HG02623 (cell line): ENCODE measurements around the gene COA7.

ENCODE experiments used
- ATAC-seq: cut with Tn5 transposase; IDR thresholded peaks from one replicate; pipeline ENCODE4 v1.9.1; 2021; ENCODE audit warnings: moderate library complexity; ENCODE audit not compliant: unreplicated experiment

The COA7 gene

DNA sequence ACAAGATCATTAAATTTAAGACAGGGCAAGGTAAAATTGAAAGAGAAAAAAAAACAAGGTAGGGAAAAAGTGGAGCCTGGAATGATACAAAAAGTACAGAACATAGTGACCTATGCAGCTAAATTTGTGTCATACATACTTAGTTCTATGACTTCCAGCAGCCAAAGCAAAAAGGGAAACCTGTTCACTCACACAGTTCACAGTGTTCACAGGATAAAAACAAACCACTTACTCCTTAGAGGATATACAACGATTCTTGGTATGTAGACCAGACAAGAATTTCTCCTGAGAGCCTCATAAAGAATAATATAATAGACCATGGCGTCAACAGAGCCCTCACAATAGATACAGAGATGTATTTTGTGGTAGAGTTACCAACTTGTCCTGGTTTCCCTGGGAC lies 27.5 kb downstream of the COA7 start:
- no peak for ATAC-seq

DNA sequence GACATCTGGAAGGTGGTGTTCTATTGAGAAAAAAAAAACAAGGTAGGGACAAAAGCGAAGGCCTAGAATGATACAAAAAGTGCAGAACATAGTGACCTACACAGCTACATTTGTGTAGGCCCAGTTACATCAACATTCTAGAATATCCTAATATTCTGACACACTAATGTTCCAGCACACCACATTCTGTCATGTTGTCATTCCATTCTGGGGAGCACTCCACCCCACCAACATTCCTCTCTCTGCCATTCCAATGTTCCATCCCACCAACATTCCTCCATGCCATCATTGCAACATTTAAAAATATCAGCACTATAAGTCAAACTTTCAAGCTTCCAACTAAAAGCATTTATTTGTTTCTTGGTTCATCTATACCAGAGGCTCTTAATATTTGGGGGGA lies 28.5 kb downstream of the COA7 start:
- no peak for ATAC-seq

DNA sequence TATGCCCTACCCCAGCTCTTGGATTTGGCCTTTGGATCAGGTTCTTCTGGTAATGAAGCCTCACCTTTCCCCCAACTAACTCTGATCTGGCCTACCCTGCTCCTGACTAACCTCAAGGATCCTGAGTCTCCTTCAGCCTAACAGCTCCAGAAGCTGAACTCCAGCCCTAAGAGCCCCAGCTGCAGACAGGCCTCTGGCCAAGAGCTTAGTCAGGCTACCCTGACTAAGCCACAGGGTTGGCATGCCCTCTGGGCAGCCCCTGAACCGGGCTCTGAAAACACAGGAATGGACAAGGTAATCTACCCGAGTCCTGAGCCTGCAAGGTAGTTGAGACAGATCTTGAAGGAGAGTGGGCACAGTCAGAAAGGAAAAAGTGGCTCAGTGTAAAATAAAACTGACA lies 29.4 kb downstream of the COA7 start:
- ATAC-seq: no peak

DNA sequence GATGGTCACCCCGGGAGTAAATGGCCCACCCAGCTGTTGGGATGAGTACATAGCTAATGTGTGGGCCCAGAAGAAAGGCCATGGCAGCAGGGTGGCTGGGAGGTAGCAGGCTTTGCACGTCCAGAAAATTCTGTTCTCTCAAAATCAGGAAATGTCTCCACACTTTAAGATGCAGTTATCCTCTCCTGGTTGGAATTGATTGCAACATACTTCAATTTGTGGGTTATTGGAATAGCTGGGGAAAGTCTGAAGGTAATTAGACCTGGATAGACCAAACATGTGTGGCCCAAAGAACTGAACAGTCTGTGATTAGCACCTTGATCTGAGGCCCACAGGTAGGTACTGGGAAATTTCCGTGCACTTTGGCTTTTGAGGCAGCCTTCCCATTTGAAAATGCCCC lies 30.2 kb downstream of the COA7 start:
- ATAC-seq: no peak

DNA sequence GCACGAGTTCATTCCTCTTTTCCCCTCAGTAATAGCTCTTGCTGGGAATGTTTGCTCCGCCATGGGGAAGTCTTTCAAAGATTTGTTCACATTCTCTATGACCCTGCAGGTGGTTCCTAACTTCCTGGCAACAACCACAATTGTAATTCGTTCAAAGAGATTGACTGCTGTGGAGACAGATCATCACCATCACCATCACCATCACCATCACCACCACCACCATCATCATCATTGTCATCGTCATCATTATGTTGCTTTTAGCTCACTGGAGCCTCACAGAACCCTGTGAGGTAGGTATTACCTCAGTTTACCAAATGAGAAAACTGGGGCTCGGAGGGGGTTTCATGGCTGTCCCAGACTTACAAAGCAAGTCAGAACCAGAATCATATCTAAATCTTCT lies 30.9 kb downstream of the COA7 start:
- no peak for ATAC-seq

- ATAC-seq: no peak
Measured at GRCh38 chr1:52665006-52665941, 32.9 kb downstream of the COA7 start.

DNA sequence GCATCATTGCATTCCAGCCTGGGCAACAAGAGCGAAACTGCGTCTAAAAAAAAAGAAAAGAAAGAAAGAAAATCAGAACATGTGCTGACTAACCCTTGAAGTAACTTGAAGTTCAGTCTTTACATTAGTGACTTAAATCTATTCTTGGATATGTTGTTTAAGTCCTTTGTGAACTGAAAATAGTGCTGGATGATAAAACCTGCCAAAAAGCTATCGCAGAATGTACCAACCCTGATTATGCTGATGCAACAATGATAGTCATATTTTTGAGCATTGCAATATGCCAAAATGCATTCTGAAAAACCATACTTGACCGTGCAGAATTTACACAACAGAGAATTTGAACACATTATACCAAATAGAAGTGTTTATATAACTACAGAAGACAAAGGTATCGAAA lies 34.4 kb downstream of the COA7 start:
- no peak for ATAC-seq

- ATAC-seq: no peak
Measured at GRCh38 chr1:52662645-52663313, 35.4 kb downstream of the COA7 start.

GRCh38 chr1:52660807-52661206 lies 37.3 kb downstream of the COA7 start:
- ATAC-seq: no peak

GRCh38 chr1:52659851-52660596 lies 38.1 kb downstream of the COA7 start:
- no peak for ATAC-seq

- no peak for ATAC-seq
Measured at GRCh38 chr1:52659356-52659755, 38.8 kb downstream of the COA7 start.

DNA sequence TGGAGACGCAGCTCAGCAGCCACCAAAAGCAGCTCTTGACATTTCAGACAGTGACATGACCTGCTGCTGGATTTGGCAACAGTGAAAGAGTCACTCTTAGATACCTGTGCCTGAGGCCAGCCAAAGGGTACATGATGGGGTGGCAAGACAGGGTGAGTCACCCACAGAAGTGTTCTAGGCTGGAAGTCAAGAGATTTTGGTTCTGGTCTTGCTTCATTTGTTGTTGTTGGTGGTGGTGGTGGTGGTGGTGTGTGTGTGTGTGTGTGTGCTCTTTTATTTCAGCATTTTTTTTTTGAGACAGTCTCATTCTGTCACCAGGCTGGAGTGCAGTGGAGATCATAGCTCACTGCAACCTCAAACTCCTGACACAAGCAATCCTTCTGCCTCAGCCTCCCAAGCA lies 39.4 kb downstream of the COA7 start:
- ATAC-seq: no peak

DNA sequence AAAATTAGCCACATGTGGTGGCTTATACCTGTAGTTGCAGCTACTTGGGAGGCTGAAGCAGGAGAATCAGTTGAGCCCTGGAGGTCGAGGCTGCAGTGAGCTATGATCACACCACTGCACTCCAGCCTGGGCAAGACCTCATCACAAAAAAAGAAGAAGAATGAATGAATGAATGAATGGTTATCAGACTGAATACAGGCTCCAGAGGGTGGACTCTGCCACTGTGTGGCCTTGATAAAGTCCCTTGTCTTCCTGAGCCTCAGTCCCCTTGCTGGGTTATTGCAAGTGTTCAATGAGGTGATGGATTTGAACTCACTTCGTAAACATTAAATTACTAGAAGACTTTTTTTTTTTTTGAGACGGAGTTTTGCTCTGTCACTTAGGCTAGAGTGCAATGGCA lies 40.4 kb downstream of the COA7 start:
- no peak for ATAC-seq

- no peak for ATAC-seq
Measured at GRCh38 chr1:52654063-52654462, 44.1 kb downstream of the COA7 start.

GRCh38 chr1:52653207-52653849 lies 44.8 kb downstream of the COA7 start:
- ATAC-seq: no peak

DNA sequence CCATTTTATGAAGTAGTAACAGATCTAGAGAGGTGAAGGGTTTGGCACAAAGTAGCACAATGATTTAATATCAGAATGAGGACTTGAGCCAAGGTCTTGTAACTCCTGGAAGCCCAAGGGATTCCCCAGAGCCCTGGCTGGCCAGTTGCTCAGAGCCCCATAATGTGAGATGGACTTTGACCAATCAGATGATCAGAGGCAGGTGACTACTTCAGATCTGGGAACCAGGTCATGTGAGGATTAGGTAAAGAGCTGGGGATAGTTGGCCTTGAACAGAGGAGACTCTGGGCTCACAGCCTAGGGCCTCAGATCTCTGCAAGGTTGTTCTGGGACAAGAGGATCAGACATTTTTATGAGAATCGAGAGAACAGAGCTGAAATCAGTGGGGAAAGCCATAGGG lies 46.2 kb downstream of the COA7 start:
- ATAC-seq: no peak

GRCh38 chr1:52645261-52645660 lies 52.9 kb downstream of the COA7 start:
- no peak for ATAC-seq

GRCh38 chr1:52641307-52641706 lies 56.8 kb downstream of the COA7 start:
- no peak for ATAC-seq

DNA sequence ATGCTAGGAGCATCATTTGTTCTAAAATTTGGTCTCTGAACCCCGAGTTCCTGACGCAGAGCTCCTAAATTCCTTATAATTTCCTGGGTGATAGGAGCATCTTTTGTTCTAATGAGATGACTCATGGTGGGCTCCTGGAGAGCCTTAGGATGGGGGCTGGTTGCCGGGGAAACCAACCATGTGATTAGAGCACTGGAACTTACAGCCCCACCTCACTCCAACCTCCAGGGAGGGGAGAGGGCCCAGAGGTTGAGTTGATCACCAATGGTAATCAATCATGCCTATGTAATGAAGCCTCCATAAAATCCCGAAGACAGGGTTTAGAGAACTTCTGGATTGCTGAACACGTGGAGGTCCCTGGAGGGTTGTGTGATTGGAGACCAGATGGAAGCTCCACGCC lies 57.5 kb downstream of the COA7 start:
- ATAC-seq: no peak

- ATAC-seq: no peak
Measured at GRCh38 chr1:52637946-52638345, 60.2 kb downstream of the COA7 start.
